ENCODE measurements around the gene YPEL1.

DNA sequence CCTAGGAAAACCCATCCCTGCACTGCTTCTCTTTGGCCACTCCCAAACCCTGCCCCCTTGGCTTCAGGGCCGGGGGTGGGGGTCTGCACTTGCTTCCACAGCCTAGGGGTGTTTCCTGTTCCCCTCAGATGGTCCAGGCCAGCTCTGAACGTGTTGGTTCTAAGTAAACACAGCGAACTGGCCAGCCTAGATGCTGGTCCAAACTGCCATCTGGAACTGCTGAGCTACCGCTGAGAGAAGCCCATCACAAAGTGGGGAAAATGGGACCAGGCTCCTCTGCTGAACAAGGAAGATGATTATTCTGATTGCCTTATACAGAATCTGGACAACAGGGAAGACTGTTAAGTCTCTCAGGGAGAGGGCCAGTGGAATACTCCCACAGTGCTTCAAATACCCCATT, 23.5 kb upstream of the YPEL1 start:
- TF ChIP-seq EZH2 (IDR thresholded peaks at IDR 0.05), result no peak
- no peak for TF ChIP-seq FOXP2 (optimal IDR thresholded peaks at IDR 0.05; ENCODE audit: control extremely low read depth, extremely low read length, insufficient read depth)
- TF ChIP-seq POLR2AphosphoS5 (IDR thresholded peaks at IDR 0.05; ENCODE audit: borderline replicate concordance, low read depth, low read length), result no peak
